Epithelial cell of prostate (primary cell): Measurements from ENCODE around the gene FBXO11.
A peak's percentile ranks its signal among the peaks of the same experiment; 100 is the strongest.

ENCODE experiments used
- DNase-seq: peaks from one replicate; pipeline ENCODE4 v3.0.0-alpha.2; 2011; ENCODE audit warnings: low read depth, low spot score
- H3K27ac ChIP-seq: fragments of 450-650 bp; 2 replicates; pipeline ENCODE4 v1.5.1; 2017; ENCODE audit warnings: mild to moderate bottlenecking

The FBXO11 gene

DNA sequence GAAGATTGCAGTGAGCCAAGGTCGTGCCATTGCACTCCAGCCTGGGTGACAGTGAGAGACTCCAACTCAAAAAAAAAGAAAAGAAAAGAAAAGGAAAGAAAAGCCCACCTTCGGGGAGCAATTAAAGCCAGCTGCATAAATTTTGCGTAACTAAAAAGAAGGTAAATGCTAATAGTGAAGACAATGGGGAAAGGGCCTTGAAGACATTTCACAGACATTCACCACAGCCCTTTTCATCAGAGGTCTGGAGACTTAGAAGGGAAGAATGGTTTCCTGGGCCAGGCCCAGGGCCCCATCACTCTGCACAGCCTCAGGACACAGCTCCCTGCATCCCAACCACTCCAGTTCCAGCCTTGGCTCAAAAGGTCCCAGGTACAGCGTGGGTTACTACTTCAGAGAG is 158.4 kb downstream of the FBXO11 start:
- H3K27ac ChIP-seq, result no peak overlapping the region
- no peak for DNase-seq

DNA sequence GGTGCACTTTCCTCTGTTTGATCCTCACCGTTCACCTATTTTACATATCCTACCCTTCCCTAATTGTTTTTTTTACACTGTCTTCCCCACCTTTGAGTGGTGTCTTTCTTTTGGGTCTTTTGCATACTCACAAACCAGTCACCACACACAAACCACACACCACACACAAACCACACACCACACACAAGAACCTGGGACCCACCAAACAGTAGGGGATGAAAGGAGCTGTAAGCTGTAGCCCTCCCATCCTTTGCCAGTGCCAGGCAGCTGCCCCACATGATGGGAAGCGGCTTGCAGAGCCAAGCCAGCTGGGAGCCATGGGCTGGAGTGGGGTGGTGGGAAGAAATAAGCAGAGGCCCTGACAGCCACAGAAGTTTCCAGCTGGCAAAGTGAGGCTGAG is 162.2 kb downstream of the FBXO11 start:
- no peak overlapping the region for H3K27ac ChIP-seq
- DNase-seq, result no peak

DNA sequence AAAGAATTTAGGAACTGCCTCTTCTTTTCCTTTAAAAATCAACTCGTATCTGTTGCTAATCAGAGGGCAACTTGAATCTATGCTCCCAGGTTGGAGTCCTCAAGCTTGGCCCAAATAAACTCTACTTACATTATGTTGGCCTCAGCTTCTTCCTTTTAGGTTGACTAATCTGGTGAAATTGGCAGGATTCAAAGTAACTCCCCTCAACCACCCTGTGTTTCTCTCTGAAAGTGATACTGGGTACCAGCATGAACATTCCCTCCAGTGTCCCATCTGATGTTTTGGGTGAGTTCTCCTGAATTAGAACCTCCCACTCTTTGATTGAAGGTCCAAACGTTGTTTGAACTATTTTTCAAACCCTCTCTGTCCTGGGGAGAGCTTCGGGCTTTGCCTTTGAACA is 164.7 kb downstream of the FBXO11 start:
- no peak overlapping the region for H3K27ac ChIP-seq
- no peak for DNase-seq

DNA sequence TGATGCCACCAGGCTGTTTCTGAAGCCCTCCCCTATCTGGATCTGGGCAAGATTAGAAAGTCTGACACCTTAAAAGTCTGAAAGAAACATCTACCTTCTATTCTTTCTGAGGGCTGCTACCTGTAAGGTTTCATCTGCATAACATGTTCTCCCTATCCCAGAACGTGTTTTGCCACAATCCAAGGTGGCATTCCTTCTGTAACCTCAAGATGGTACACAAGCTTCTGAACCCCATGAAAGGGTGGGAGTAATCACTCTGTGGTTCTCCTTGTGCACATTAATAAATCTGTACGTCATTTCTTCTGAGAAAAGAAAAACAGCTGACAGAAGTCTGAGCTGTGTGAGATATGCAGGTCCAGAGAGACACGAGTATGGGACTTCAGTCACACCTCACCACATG is 165.2 kb downstream of the FBXO11 start:
- DNase-seq, result peak; percentile 14
- no peak overlapping the region for H3K27ac ChIP-seq
